Muscle of arm (tissue), 12 donors: ENCODE results near the gene CDC34. TPM values are rescaled to one million over a fixed set of nuclear protein-coding genes. Genes with fewer than 3 reads are reported as not detected.

ENCODE experiments used
- DNase-seq: peaks from one replicate; pipeline ENCODE4 v3.0.0-alpha.2; 2013
- polyA plus RNA-seq, 12 donors: library from polyadenylated mRNA; unstranded; fragments of 120-200 nt; gene quantifications; one replicate each; pipeline ENCODE4 v1.2.1, GENCODE V29; 2013; ENCODE audit not compliant: insufficient read length in 12 of 12

The CDC34 gene
- polyA plus RNA-seq, 12 donors = 48.4 to 140 (median 61.1) TPM; not detected in 1

DNA sequence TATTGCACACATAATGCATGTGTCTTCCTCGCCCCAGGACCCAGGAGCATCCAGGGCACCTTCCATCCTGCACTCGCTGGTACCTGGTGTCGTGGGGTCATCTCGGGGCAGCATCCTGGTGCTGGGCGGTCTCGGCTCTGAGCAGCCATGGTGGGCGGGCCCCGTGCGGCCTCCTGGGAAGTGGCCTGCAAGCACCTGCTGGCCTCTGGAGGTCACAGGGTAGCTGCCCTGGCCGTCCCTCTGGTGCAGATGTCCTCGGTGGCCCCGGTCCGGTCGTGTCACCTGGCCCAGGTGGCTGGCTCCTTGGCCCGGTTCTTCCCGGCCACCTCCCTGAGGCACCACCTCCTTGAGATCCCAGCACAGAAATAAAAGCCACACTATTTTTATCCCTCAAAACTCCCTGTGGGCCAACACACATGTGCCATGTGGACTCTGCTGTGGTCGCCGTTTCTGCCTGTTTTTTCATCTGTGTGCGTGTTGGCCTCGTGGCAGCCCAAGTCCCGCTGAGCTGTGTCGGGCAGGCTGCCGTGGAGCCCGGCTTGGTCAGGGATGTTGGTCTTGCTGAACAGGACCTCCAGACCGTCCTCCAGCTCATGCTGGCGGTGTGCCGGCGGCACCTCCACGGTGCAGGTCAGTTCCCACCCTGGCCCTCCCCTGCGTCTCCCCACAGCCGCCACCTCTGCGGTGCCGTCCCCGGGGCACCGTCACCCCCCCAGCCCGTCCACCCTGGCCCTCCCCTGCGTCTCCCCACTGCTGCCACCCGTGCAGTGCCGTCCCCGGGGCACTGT is 7.3 kb downstream of the CDC34 start:
- DNase-seq = no peak

DNA sequence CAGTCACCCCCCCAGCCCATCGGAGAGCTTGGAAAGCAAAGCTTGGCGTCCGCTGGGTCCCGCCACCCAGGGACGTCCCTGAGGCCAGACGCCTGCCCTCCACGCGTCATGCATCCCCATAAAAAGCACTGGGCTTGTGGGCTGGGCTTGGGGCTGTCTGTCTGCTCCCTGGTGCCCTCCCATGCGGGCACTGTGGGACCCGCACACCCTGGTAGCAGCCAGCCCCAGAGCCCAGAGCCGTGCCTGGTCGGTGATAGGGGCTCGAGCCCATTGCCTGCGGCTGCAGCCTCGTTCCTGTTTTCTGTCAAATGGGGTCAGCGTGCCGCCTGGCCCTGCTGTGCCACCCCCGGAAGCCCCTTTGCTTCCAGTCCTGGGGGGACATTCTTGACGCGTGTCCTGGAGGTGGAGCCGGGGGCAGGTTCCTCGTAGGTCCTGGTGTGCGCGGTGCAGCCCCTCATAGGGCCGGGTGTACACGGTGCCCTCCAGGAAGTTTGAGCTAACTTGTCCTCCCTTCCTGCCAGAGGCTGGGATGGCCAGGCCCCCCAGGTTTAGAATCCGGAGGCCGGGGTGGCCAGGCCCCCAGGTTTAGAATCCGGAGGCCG is 8.0 kb downstream of the CDC34 start:
- no peak for DNase-seq

DNA sequence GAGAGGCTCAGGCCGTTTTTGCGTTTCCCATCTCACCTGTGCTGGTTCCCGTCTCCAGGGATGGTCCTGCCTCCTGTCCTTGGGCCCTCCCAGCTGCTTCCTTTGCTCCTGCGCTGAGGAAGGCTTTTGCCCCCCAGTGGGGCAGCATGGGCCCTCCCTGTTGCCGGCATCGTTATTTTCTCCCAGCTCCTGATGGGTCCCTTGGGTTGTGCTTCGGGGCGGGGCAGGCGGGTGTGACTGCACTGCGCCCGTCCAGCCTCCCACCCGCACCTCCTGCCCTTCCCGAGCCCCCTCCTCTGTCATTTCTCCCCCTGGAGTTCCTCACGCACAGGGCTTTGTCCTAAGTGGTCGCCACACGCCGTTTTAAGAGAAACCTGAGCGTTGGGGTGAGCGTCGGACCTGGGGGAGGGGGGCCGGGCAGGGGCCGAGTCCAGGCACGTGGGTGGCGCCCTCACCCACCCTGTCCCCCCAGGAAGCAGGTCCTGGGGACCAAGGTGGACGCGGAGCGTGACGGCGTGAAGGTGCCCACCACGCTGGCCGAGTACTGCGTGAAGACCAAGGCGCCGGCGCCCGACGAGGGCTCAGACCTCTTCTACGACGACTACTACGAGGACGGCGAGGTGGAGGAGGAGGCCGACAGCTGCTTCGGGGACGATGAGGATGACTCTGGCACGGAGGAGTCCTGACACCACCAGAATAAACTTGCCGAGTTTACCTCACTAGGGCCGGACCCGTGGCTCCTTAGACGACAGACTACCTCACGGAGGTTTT is 9.5 kb downstream of the CDC34 start:
- no peak for DNase-seq

DNA sequence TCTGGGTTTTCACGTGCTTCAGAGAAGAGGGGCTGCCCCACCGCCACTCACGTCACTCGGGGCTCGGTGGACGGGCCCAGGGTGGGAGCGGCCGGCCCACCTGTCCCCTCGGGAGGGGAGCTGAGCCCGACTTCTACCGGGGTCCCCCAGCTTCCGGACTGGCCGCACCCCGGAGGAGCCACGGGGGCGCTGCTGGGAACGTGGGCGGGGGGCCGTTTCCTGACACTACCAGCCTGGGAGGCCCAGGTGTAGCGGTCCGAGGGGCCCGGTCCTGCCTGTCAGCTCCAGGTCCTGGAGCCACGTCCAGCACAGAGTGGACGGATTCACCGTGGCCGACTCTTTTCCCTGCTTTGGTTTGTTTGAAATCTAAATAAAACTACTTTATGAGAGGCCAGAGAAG is 10.1 kb downstream of the CDC34 start:
- DNase-seq = no peak

- DNase-seq = no peak
Measured at GRCh38 chr19:542173-542866, 10.8 kb downstream of the CDC34 start.

DNA sequence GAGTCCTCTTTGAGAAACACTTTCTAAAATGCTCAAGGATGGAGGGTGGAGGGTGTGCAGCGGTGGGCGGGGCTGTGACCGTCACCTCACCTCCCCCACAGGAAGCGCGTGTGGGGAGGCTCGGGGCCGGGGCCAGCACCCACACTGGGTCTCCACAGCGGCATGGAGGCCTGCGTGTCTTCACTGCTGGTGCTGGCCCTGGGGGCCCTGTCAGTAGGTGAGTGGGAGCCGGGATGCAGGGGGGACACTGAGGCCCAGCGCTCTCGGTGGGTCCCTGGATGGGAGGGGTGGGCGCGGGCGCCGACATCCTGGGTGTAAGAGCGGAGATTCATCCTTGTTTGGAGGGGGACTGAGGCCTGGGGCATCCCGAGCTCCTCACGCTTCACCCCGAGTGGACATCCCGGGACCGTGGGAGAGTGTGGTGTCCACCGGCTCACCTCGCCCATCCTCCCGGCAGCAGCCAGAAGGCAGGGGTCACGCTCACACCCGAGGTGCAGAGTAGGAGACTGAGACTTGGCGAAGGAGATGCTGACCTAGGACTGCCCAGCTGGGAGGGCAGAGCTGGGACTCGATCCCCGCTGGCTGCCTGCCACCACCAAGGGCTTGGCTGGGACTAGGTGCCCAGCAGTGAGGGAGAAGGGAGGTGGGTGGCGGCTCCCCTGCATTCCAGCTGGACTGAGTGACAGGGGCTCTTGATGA is 12.5 kb downstream of the CDC34 start, which contains the start of gene GZMM:
TSS of gene GZMM (plus strand) at position 144 of the 699 bp plus-strand sequence. CDS start at position 163, 19 bp downstream.
- no peak for DNase-seq

DNA sequence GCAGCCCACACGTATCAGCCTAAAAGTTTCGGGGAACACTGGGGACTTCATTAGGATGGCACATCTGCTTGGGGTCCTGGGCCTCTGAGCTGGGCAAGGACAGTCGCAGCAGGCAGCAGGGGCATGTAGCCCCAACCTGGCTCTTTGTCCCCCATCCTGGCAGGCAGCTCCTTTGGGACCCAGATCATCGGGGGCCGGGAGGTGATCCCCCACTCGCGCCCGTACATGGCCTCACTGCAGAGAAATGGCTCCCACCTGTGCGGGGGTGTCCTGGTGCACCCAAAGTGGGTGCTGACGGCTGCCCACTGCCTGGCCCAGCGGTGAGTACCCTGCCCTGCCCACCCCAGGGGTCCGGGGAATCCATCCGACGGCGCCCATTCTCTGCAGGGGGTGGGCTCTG is 15.6 kb downstream of the CDC34 start:
- DNase-seq = no peak

DNA sequence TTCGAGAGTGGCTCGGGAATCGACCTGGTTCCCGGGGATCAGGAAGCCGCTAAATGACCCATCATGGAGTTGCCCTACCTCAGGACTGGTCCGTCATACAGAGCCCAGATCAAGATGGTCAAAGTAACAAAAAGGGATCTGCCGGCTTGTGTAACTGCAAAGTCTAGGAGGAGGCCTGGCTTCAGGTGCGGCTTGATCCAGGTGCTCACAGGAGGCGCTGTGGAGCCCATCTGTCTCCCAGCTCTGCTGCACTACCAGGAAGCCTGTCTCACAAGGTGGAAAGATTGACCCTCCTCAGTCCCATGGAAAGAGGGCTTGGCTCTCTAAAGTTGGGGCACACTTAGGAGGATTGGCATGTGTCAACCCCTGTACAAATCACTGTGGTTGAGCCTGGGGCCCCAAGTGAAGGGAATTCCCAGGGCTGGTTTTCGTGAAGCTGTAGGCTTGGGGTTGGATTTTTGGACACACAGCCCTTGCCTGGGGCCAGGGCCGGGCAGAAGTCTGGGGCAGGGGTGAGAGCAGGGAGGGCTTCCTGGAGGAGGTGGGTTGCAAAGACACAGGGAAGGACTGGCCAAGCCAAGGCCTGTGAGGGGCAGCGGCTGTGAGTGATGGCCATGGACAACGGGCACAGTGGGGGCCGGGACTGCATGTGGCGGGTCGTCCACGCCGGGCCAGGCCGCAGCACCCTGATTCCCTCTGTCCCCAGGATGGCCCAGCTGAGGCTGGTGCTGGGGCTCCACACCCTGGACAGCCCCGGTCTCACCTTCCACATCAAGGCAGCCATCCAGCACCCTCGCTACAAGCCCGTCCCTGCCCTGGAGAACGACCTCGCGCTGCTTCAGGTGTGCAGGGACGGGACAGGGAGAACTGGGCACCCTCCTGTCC is 16.5 kb downstream of the CDC34 start:
- DNase-seq = no peak

- DNase-seq = no peak
Measured at GRCh38 chr19:548886-549830, 17.6 kb downstream of the CDC34 start.

DNA sequence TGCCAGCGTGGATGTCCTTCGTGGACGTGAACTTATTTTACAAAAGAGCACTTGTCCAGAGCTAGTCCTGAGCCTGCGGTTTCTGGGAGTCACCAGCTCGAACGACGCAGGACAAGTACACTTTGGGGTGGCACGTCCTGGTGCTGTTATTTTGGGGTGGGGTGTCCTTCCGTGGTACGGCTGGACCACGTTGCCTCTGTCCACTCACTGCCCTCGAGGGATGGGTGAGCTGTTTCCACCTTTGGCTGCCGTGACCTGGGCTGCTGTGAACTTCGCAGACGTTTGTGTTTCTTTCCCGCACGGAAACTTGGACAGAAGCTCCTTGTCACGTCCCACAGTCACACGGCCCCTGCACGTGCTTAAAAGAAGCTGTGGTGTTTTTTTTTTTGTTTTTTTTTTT is 23.3 kb downstream of the CDC34 start:
- DNase-seq = no peak

DNA sequence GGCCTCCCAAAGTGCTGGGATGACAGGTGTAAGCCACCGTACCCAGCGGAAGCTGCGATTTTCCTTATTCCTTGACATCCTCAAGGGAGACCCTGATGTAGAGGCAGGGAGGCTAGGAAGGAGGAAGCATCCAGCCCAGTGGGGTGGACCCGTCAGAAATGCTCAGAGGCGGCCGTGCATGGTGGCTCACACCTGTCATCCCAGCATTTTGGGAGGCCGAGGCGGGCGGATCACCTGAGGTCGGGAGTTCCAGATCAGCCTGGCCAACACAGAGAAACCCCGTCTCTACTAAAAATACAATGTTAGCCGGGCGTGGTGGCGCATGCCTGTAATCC is 23.9 kb downstream of the CDC34 start:
- no peak for DNase-seq

- DNase-seq = no peak
Measured at GRCh38 chr19:556611-557382, 25.2 kb downstream of the CDC34 start.

GRCh38 chr19:558770-559439 is 27.3 kb downstream of the CDC34 start:
- DNase-seq = no peak

GRCh38 chr19:560121-560520 is 28.6 kb downstream of the CDC34 start:
- DNase-seq = no peak

- DNase-seq = no peak
Measured at GRCh38 chr19:566403-566802, 34.8 kb downstream of the CDC34 start.

- DNase-seq = no peak
Measured at GRCh38 chr19:566844-567243, 35.3 kb downstream of the CDC34 start.

DNA sequence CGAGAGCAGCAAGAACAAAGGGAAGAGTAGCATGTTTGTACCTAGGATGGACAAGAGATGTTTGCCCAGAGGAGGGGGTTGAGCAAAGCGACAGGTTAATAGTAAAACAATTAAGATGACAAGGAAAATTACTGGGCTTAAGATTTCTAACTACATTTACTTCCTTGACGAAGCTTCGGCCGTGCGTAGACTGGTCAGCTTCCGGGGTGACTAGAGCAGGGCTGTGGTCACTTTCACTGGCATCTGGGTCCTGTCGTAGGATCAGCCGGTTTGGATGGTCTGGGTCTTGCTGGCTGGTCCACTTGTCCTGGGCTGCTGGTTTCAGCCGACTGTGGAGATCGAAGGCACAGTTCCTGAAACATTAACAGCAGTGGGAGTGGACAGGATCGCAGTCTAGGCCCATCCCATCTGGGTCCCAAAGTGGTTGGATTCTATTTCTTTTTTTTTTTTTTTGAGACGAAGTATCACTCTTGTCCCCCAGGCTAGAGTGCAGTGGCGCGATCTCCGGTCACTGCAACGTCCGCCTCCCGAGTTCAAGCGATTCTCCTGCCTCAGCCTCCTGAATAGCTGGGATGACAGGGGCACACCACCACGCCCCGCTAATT is 35.8 kb downstream of the CDC34 start:
- DNase-seq = no peak
